HepG2 (cell line): Measurements from ENCODE around the gene IFT27. TPM values are rescaled to one million over a fixed set of nuclear protein-coding genes. Genes with fewer than 3 reads are reported as not detected.

Experiments
- ATAC-seq: fragments of 200-7000 bp; cut with Tn5 transposase; 3 replicates; pipeline ENCODE4 v1.9.1; 2020; ENCODE audit warnings: mild to moderate bottlenecking, moderate library complexity
- BruUV-seq: library from RNA; stranded (reverse); fragments of 400-500 nt; replicated peaks from 2 replicates; lab custom pipeline; 2021; lab: Mats Ljungman, UMichigan
- CTCF ChIA-PET: fragments of 300-600 bp; formaldehyde crosslinking; extraction: SDS; loops from one replicate; lab custom pipeline; 2021; ENCODE audit warnings: low total read pairs, inconsistent platforms, low intra/inter-chr PET ratio; lab: Yijun Ruan, JAX
- POLR2A ChIA-PET: fragments of 350-600 bp; sonication (Branson Sonifier 250); formaldehyde crosslinking; loops from one replicate; lab custom pipeline; 2020; ENCODE audit warnings: antibody characterized with exemption, inconsistent platforms; lab: Yijun Ruan, JAX
- DNase-seq: peaks from one replicate; pipeline ENCODE4 v3.0.0-alpha.2; 2015; ENCODE audit warnings: low spot score
- FAIRE-seq: peaks from 3 replicates; lab custom pipeline; 2011; peaks lifted over from hg19 to GRCh38; lab: Jason Lieb, UNC
- H2AFZ ChIP-seq: one replicate; pipeline ENCODE4 v1.6.1; 2011; ENCODE audit warnings: low read length, inconsistent platforms
- H3K27ac ChIP-seq: fragments of 300-600 bp; 3 replicates; pipeline ENCODE4 v1.8.0; 2011; ENCODE audit warnings: mixed run types, mild to moderate bottlenecking, mixed read lengths, low read length, inconsistent platforms; ENCODE audit not compliant: insufficient read depth; ENCODE audit errors: extremely low read length
- H3K27me3 ChIP-seq, 2 experiments: fragments of 200-600 bp in 1 of 2; 2 replicates in 1 of 2; 3 replicates in 1 of 2; pipeline versions ENCODE4 v1.6.0 to v1.8.0; 2011; ENCODE audit warnings: low read length in 2 of 2, mild to moderate bottlenecking in 2 of 2, moderate library complexity in 2 of 2, inconsistent platforms in 1 of 2; ENCODE audit not compliant: insufficient read depth in 2 of 2, control insufficient read depth in 1 of 2
- H3K36me3 ChIP-seq, 2 experiments: fragments of 200-600 bp in 1 of 2; replicated peaks in 1 of 2; 2 replicates in 1 of 2; 3 replicates in 1 of 2; pipeline versions ENCODE4 v1.5.1 to v1.8.0; 2011; ENCODE audit warnings: low read length in 2 of 2, inconsistent platforms in 1 of 2; ENCODE audit not compliant: insufficient read depth in 2 of 2, control insufficient read depth in 1 of 2
- H3K4me1 ChIP-seq: 2 replicates; pipeline ENCODE4 v1.5.1; 2012; ENCODE audit warnings: low read length, inconsistent platforms; ENCODE audit not compliant: insufficient read depth
- H3K4me2 ChIP-seq: 2 replicates; pipeline ENCODE4 v1.6.0; 2011; ENCODE audit warnings: low read depth, low read length, inconsistent platforms
- H3K4me3 ChIP-seq, 3 experiments: fragments of 200-600 bp in 1 of 3; sonication (generic), shearing (Covaris generic) in 1 of 3; replicated peaks in 1 of 3; 2 replicates each; pipeline ENCODE4 v1.5.1; 2011 to 2016; ENCODE audit warnings: low read length in 3 of 3, inconsistent platforms in 2 of 3, low read depth in 2 of 3, mild to moderate bottlenecking in 2 of 3, control low read depth in 1 of 3, mixed read lengths in 1 of 3; ENCODE audit not compliant: insufficient read depth in 1 of 3
- H3K79me2 ChIP-seq: one replicate; pipeline ENCODE4 v1.6.1; 2011; ENCODE audit warnings: low read length, inconsistent platforms; ENCODE audit not compliant: insufficient read depth
- H3K9ac ChIP-seq: 2 replicates; pipeline ENCODE4 v1.6.0; 2011; ENCODE audit warnings: mild to moderate bottlenecking, low read depth, low read length, inconsistent platforms; ENCODE audit not compliant: insufficient read depth
- H3K9me3 ChIP-seq: 2 replicates; pipeline ENCODE4 v1.5.1; 2012; ENCODE audit warnings: mild to moderate bottlenecking, low read length
- H4K20me1 ChIP-seq: 2 replicates; pipeline ENCODE4 v1.6.0; 2011; ENCODE audit warnings: inconsistent platforms, mild to moderate bottlenecking, low read length, moderate library complexity; ENCODE audit not compliant: insufficient read depth
- BHLHE40 ChIP-seq: IDR thresholded peaks from 2 replicates; pipeline ENCODE4 v1.6.1; 2011; ENCODE audit warnings: low read length, improper control_type of control experiment
- CREBL2 ChIP-seq: sonication (generic); formaldehyde crosslinking; IDR thresholded peaks from 2 replicates; pipeline ENCODE4 v1.8.1; 2023; ENCODE audit warnings: missing genetic modification reagents, mild to moderate bottlenecking, borderline replicate concordance
- JUNB ChIP-seq: sonication (generic); formaldehyde crosslinking; IDR thresholded peaks from 2 replicates; pipeline ENCODE4 v1.8.0; 2022; ENCODE audit warnings: missing genetic modification reagents, mild to moderate bottlenecking, borderline replicate concordance
- TRIM24 ChIP-seq: sonication (generic); formaldehyde crosslinking; IDR thresholded peaks from 2 replicates; pipeline ENCODE4 v1.8.0; 2022; ENCODE audit warnings: mild to moderate bottlenecking, missing genetic modification reagents
- WGBS: methylation state at CpG from one replicate; pipeline ENCODE4 v1.1.6; 2017; ENCODE audit warnings: low lambda C conversion rate; 5-methylcytosine and 5-hydroxymethylcytosine counted together
- in situ Hi-C: cut with HindIII; loops from 2 replicates; pipeline ENCODE4 v1.10.0; 2017; ENCODE audit warnings: low pct_unique_long_range_greater_than_20kb; ENCODE audit not compliant: extremely low pct_ligation_motif_present
- intact Hi-C: fragments of 100-400 bp; cut with micrococcal nuclease; formaldehyde crosslinking; loops from one replicate; pipeline ENCODE4 v1.10.0; 2022; ENCODE audit not compliant: unreplicated experiment
- polyA plus RNA-seq, 8 experiments: library from polyadenylated mRNA; depleted of rRNA in 3 of 8; stranded (reverse) in 7 of 8; unstranded in 1 of 8; fragments of >200 nt; fragmentation: Illumina TruSeq in 4 of 8; extraction: Trizol in 4 of 8; gene quantifications; 2 replicates each; pipeline versions ENCODE4 v1.2.1 to v1.2.3, GENCODE V29; 2011 to 2016; ENCODE audit warnings: low read depth in 4 of 8, missing spikeins in 1 of 8, mixed read lengths in 1 of 8; ENCODE audit not compliant: insufficient read depth in 1 of 8
- total RNA-seq, 5 experiments: library from RNA; depleted of rRNA; stranded (reverse); fragments of >200 nt; fragmentation: Illumina TruSeq; extraction: Trizol; gene quantifications; 2 replicates each; pipeline ENCODE4 v1.2.3, GENCODE V29; 2016; ENCODE audit warnings: low read depth in 1 of 5

Gene IFT27
- total and polyA plus RNA-seq, 2 of the 13 experiments (the other 11 are each of a cell fraction or from before 2014, with no cell fraction given) = 0.25 to 0.33 TPM

- intact Hi-C loops = loop anchor here (2.0 kb wide), 1 partner anchor 13 kb away; no protein-coding TSS in a partner anchor
- H3K79me2 ChIP-seq = no peaks in the 10 kb centered on the region
- TF ChIP-seq CREBL2 (CRISPR knock-in tag) (no peak), BHLHE40 (peak; percentile 10; the same call in 1 of the 2 replicates)
- WGBS = 7% methylated on average over 10 of the region's 21 CpGs
- H3K4me3 ChIP-seq = no peak overlapping the region
- ChIA-PET POLR2A (no interaction called here), CTCF (no interaction called here)
- H3K4me1 ChIP-seq = no peaks in the 10 kb centered on the region
- no peak overlapping the region for H3K9ac ChIP-seq
- H3K4me2 ChIP-seq = no peak overlapping the region
- no peaks in the 10 kb centered on the region for H3K9me3 ChIP-seq
- DNase-seq (no peak), ATAC-seq (peak; percentile 51; the same call in 2 of the 3 replicates), FAIRE-seq (no peak)
- no peaks in the 10 kb centered on the region for H3K36me3 ChIP-seq
- no peak overlapping the region for H3K27ac ChIP-seq
- H4K20me1 ChIP-seq = 0 out of 2 replicates have a peak, but pooled peaks cover 3% of the 10 kb centered on the region
- H2AFZ ChIP-seq = no peak overlapping the region
- peaks cover 10 to 29% of the 10 kb centered on the region in 2 experiments; a peak in 4 of 5 replicates for H3K27me3 ChIP-seq
- BruUV-seq = no TSS peak
- in situ Hi-C loops = no loop called here
These were observed 32.1 kb downstream of the IFT27 start for GRCh38 chr22:36743591-36744412.

- 0 out of 2 replicates have a peak, but pooled peaks cover 3% of the 10 kb centered on the region for H4K20me1 ChIP-seq
- no peaks in the 10 kb centered on the region for H3K9me3 ChIP-seq
- no peak overlapping the region for H2AFZ ChIP-seq
- H3K4me3 ChIP-seq = no peak overlapping the region
- no peaks in the 10 kb centered on the region for H3K4me1 ChIP-seq
- no peak overlapping the region for H3K4me2 ChIP-seq
- POLR2A ChIA-PET = no interaction called here
- no TSS peak for BruUV-seq
- H3K9ac ChIP-seq = no peak overlapping the region
- CTCF ChIA-PET = no interaction called here
- no peaks in the 10 kb centered on the region for H3K36me3 ChIP-seq
- FAIRE-seq = no peak
- DNase-seq = no peak
- intact Hi-C loops = loop anchor here (2.0 kb wide), 1 partner anchor 14 kb away; no protein-coding TSS in a partner anchor
- H3K79me2 ChIP-seq = no peaks in the 10 kb centered on the region
- 6% methylated on average over 3 of the region's 4 CpGs for WGBS
- TF ChIP-seq JUNB (CRISPR knock-in tag) (no peak), TRIM24 (CRISPR knock-in tag) (no peak)
- TF ChIP-seq, all 625 proteins: peak for 0
- Histone ChIP-seq H3K27me3 (peaks cover 10 to 29% of the 10 kb centered on the region in 2 experiments; a peak in 4 of 5 replicates), H3K27ac (no peak overlapping the region)
- in situ Hi-C loops = no loop called here
- no peak for ATAC-seq
These were observed 32.9 kb downstream of the IFT27 start for GRCh38 chr22:36743011-36743410.
